ENCODE results near the gene POU2F3. TPM values are rescaled to one million over a fixed set of nuclear protein-coding genes. Genes with fewer than 3 reads are reported as not detected.

The POU2F3 gene
- total and polyA plus RNA-seq, 2 of the 13 experiments (the other 11 are each of a cell fraction or from before 2014, with no cell fraction given) = not detected

GRCh38 chr11:120236169-120237107 lies 3.5 kb upstream of the POU2F3 start:
- H2AFZ ChIP-seq (ENCODE audit: low read length) = no peak overlapping the region
- WGBS (ENCODE audit: low lambda C conversion rate) = 0% methylated on average over 5 of the region's 5 CpGs
- H3K4me2 ChIP-seq (ENCODE audit: low read depth, low read length) = no peak overlapping the region
- TF ChIP-seq POLR2A (IDR thresholded peaks at IDR 0.05; ENCODE audit: insufficient read depth in 1 of 2, low read depth in 2 of 2, low read length in 2 of 2) = peak in 1 of 2 experiments; percentile 53; a peak in 1 of 4 replicates
- no peak for TF ChIP-seq ZBTB25 (CRISPR knock-in tag; IDR thresholded peaks at IDR 0.05)
- TF ChIP-seq HCFC1 (IDR thresholded peaks at IDR 0.05; ENCODE audit: low read depth, low read length) = no peak
- TF ChIP-seq ELF3 (CRISPR knock-in tag; IDR thresholded peaks at IDR 0.05) = no peak
- intact Hi-C loops (cut with micrococcal nuclease; ENCODE audit: unreplicated experiment) (no loop called here), in situ Hi-C loops (cut with HindIII; ENCODE audit: extremely low pct_ligation_motif_present, low pct_unique_long_range_greater_than_20kb) (loop anchor here (5.0 kb wide), 1 partner anchor 61 kb away; no protein-coding TSS in a partner anchor)
- POLR2A ChIA-PET = no interaction called here
- no peaks in the 10 kb centered on the region for H3K79me2 ChIP-seq (ENCODE audit: insufficient read depth, low read length)
- no peaks in the 10 kb centered on the region for H3K4me1 ChIP-seq (ENCODE audit: insufficient read depth, low read length)
- no peak for ATAC-seq
- CTCF ChIA-PET (ENCODE audit: low intra/inter-chr PET ratio, low total read pairs) = interaction anchor here (4.4 kb wide), 1 partner anchor 67 kb away, joined by 63 read pairs; no protein-coding TSS in a partner anchor
- H3K9ac ChIP-seq (ENCODE audit: insufficient read depth, low read depth, low read length) = no peak overlapping the region
- H4K20me1 ChIP-seq (ENCODE audit: insufficient read depth, low read length) = no peaks in the 10 kb centered on the region; the same call in 1 of the 2 replicates
- BruUV-seq (replicated peaks) = no TSS peak
- no peak for DNase-seq (ENCODE audit: low spot score)
- FAIRE-seq = no peak
- H3K27ac ChIP-seq (ENCODE audit: extremely low read length, insufficient read depth, low read length) = no peak overlapping the region
- no peak overlapping the region for H3K4me3 ChIP-seq (replicated peaks in 1 of 3; ENCODE audit: insufficient read depth in 1 of 3, low read depth in 2 of 3, low read length in 3 of 3)
- no peaks in the 10 kb centered on the region for H3K36me3 ChIP-seq (replicated peaks in 1 of 2; ENCODE audit: control insufficient read depth in 1 of 2, insufficient read depth in 2 of 2, low read length in 2 of 2)
- H3K9me3 ChIP-seq (ENCODE audit: low read length) = no peaks in the 10 kb centered on the region
- peaks cover 5 to 66% of the 10 kb centered on the region in 2 experiments for H3K27me3 ChIP-seq (ENCODE audit: control insufficient read depth in 1 of 2, insufficient read depth in 2 of 2, low read length in 2 of 2)

- FAIRE-seq (no peak), ATAC-seq (no peak), DNase-seq (ENCODE audit: low spot score) (no peak)
- ChIA-PET CTCF (ENCODE audit: low intra/inter-chr PET ratio, low total read pairs) (interaction anchor here (1.4 kb wide), 2 partner anchors 61 to 64 kb away, joined by 3 to 4 read pairs; no protein-coding TSS in a partner anchor), POLR2A (no interaction called here)
- Histone ChIP-seq H3K79me2 (ENCODE audit: insufficient read depth, low read length) (no peaks in the 10 kb centered on the region), H3K9me3 (ENCODE audit: low read length) (no peaks in the 10 kb centered on the region), H3K36me3 (replicated peaks in 1 of 2; ENCODE audit: control insufficient read depth in 1 of 2, insufficient read depth in 2 of 2, low read length in 2 of 2) (no peaks in the 10 kb centered on the region), H3K27me3 (ENCODE audit: control insufficient read depth in 1 of 2, insufficient read depth in 2 of 2, low read length in 2 of 2) (peaks cover 14 to 65% of the 10 kb centered on the region in 2 experiments), H2AFZ (ENCODE audit: low read length) (no peak overlapping the region), H3K9ac (ENCODE audit: insufficient read depth, low read depth, low read length) (no peak overlapping the region), H3K4me1 (ENCODE audit: insufficient read depth, low read length) (no peaks in the 10 kb centered on the region), H3K4me2 (ENCODE audit: low read depth, low read length) (no peak overlapping the region), H4K20me1 (ENCODE audit: insufficient read depth, low read length) (no peaks in the 10 kb centered on the region; the same call in 1 of the 2 replicates), H3K4me3 (replicated peaks in 1 of 3; ENCODE audit: insufficient read depth in 1 of 3, low read depth in 2 of 3, low read length in 3 of 3) (no peak overlapping the region), H3K27ac (ENCODE audit: extremely low read length, insufficient read depth, low read length) (no peak overlapping the region)
- in situ Hi-C loops (cut with HindIII; ENCODE audit: extremely low pct_ligation_motif_present, low pct_unique_long_range_greater_than_20kb) = loop anchor here (5.0 kb wide), 1 partner anchor 58 kb away; no protein-coding TSS in a partner anchor
- BruUV-seq (replicated peaks) = no TSS peak
- WGBS (ENCODE audit: low lambda C conversion rate) = 48% methylated on average over 7 of the region's 11 CpGs
- intact Hi-C loops (cut with micrococcal nuclease; ENCODE audit: unreplicated experiment) = no loop called here
- no peak for TF ChIP-seq STAT5B (CRISPR knock-in tag; IDR thresholded peaks at IDR 0.05)
- no peak for TF ChIP-seq ZNF574 (CRISPR knock-in tag; IDR thresholded peaks at IDR 0.05)
- no peak for TF ChIP-seq SMYD3 (CRISPR knock-in tag; IDR thresholded peaks at IDR 0.05)
- no peak for TF ChIP-seq CBX2 (IDR thresholded peaks at IDR 0.05; ENCODE audit: low read depth, low read length)
- TF ChIP-seq CBX2 (CRISPR knock-in tag; IDR thresholded peaks at IDR 0.05; ENCODE audit: low read depth) = no peak
- no peak for TF ChIP-seq SIX1 (CRISPR knock-in tag; IDR thresholded peaks at IDR 0.05; ENCODE audit: borderline replicate concordance)
- TF ChIP-seq TOPORS (CRISPR knock-in tag; IDR thresholded peaks at IDR 0.05) = no peak
Measured at GRCh38 chr11:120238968-120239620, 846 bp upstream of the POU2F3 start.
